ENCODE measurements around the gene DBF4B. TPM values are rescaled to one million over a fixed set of nuclear protein-coding genes. Genes with fewer than 3 reads are reported as not detected.
A peak's percentile ranks its signal among the peaks of the same experiment; 100 is the strongest.

DBF4B gene
- total and polyA plus RNA-seq, 2 donors (not counting 1 experiment from before 2014, with no cell fraction given) = 2.2 to 3.3 TPM

DNA sequence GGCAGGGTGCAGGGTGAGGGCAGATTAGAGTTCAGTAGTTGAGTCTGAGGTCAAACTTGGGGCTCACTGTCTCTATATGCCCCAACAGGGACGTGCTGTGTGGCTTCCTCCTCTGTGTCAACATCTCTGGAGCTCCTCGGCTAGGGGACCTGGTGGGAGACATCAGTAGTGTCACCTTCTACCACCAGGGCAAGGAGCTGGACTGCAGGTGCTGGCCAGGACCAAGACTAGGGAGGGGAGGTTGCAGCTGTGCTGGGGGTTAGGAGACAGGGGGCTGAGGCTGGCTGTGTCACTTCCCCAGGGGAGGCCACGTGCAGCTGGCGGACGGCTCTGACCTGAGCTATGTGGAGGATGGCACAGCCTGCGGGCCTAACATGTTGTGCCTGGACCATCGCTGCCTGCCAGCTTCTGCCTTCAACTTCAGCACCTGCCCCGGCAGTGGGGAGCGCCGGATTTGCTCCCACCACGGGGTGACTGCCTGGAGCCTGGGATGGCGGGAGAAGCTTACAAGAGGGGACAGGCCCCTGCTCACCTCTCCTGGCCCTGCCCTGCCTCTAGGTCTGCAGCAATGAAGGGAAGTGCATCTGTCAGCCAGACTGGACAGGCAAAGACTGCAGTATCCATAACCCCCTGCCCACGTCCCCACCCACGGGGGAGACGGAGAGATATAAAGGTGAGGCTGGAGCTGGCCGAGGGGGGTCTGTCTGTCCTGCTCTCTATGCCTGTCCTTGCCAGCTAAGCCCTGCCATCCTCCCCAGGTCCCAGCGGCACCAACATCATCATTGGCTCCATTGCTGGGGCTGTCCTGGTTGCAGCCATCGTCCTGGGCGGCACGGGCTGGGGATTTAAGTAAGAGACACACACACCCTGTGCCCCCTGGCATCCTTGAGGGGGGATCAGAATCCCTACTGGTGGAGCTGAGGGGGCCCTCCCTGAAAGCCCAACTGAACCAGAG is 69.2 kb downstream of the DBF4B start:
- no peak overlapping the region for H3K4me2 ChIP-seq (ENCODE audit: extremely low read depth, insufficient read depth, low read length)
- peaks cover 7% of the 10 kb centered on the region for H3K4me1 ChIP-seq (ENCODE audit: control insufficient read depth, extremely low read depth, insufficient read depth, low read length)
- no peak overlapping the region for H3K27ac ChIP-seq (ENCODE audit: insufficient read depth, low read length)
- TF ChIP-seq, protein P1, sequence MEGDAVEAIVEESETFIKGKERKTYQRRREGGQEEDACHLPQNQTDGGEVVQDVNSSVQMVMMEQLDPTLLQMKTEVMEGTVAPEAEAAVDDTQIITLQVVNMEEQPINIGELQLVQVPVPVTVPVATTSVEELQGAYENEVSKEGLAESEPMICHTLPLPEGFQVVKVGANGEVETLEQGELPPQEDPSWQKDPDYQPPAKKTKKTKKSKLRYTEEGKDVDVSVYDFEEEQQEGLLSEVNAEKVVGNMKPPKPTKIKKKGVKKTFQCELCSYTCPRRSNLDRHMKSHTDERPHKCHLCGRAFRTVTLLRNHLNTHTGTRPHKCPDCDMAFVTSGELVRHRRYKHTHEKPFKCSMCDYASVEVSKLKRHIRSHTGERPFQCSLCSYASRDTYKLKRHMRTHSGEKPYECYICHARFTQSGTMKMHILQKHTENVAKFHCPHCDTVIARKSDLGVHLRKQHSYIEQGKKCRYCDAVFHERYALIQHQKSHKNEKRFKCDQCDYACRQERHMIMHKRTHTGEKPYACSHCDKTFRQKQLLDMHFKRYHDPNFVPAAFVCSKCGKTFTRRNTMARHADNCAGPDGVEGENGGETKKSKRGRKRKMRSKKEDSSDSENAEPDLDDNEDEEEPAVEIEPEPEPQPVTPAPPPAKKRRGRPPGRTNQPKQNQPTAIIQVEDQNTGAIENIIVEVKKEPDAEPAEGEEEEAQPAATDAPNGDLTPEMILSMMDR (conservative IDR thresholded peaks at IDR 0.05 in 1 of 2, IDR thresholded peaks at IDR 0.05 in 1 of 2; ENCODE audit: low read depth in 1 of 2, low read length in 2 of 2) = no peak
- TF ChIP-seq EZH2 (IDR thresholded peaks at IDR 0.05; ENCODE audit: low read length, missing control alignments) = no peak
- no peaks in the 10 kb centered on the region for H4K20me1 ChIP-seq (ENCODE audit: control insufficient read depth, extremely low read depth, insufficient read depth, low read length)
- H3K9ac ChIP-seq (ENCODE audit: insufficient read depth, low read length) = no peak overlapping the region
- H2AFZ ChIP-seq (ENCODE audit: low read length) = no peak overlapping the region
- H3K4me3 ChIP-seq (replicated peaks in 1 of 4; ENCODE audit: control extremely low read depth in 1 of 4, insufficient read depth in 1 of 4, low read depth in 3 of 4, low read length in 4 of 4) = no peak overlapping the region
- H3K36me3 ChIP-seq (ENCODE audit: control insufficient read depth, insufficient read depth, low read length) = no peaks in the 10 kb centered on the region
- H3K79me2 ChIP-seq (ENCODE audit: control insufficient read depth, insufficient read depth, low read length) = no peaks in the 10 kb centered on the region
- no peaks in the 10 kb centered on the region for H3K9me3 ChIP-seq (ENCODE audit: control insufficient read depth, insufficient read depth, low read depth, low read length)
- DNase-seq (ENCODE audit: low read depth in 2 of 2) = no peak
- H3K27me3 ChIP-seq (ENCODE audit: control insufficient read depth, insufficient read depth, low read length) = no peaks in the 10 kb centered on the region

DNA sequence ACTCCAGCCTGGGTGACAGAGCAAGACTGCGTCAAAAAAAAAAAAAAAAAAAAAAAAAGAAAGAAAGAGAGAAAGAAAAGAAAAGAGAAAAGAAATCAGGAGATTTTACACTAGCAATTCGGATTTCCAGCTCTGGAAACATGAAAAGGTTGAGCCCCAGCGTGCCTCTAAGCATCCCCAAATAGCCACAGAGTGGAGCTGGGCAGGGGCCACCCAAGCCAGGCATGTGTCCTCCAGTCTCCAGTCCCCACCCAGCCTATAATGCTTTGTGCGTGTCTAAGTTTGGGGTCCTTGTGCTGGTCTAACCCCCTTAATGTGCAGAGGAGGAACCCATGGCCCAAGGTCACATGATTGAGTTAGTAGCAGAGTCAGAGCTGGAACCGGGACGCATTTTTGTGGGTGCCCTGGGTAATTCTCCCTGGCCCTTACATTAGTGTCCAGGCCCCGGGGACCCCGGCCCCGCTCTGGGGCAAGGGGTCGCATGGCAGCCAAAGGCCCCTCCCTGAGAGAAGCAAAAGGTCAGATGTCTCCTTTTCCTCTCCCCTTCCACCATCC is 70.3 kb downstream of the DBF4B start:
- Histone ChIP-seq H2AFZ (ENCODE audit: low read length) (no peak overlapping the region), H3K27me3 (ENCODE audit: control insufficient read depth, insufficient read depth, low read length) (no peaks in the 10 kb centered on the region), H3K27ac (ENCODE audit: insufficient read depth, low read length) (no peak overlapping the region), H4K20me1 (ENCODE audit: control insufficient read depth, extremely low read depth, insufficient read depth, low read length) (no peaks in the 10 kb centered on the region), H3K4me1 (ENCODE audit: control insufficient read depth, extremely low read depth, insufficient read depth, low read length) (peaks cover 7% of the 10 kb centered on the region), H3K9me3 (ENCODE audit: control insufficient read depth, insufficient read depth, low read depth, low read length) (no peaks in the 10 kb centered on the region), H3K36me3 (ENCODE audit: control insufficient read depth, insufficient read depth, low read length) (no peaks in the 10 kb centered on the region), H3K9ac (ENCODE audit: insufficient read depth, low read length) (no peak overlapping the region), H3K4me2 (ENCODE audit: extremely low read depth, insufficient read depth, low read length) (no peak overlapping the region), H3K79me2 (ENCODE audit: control insufficient read depth, insufficient read depth, low read length) (no peaks in the 10 kb centered on the region), H3K4me3 (replicated peaks in 1 of 4; ENCODE audit: control extremely low read depth in 1 of 4, insufficient read depth in 1 of 4, low read depth in 3 of 4, low read length in 4 of 4) (peak overlapping the region in 2 of 4 experiments; percentile 38 to 57)
- TF ChIP-seq EZH2 (IDR thresholded peaks at IDR 0.05; ENCODE audit: low read length, missing control alignments) = no peak
- TF ChIP-seq, protein P1 (conservative IDR thresholded peaks at IDR 0.05 in 1 of 2, IDR thresholded peaks at IDR 0.05 in 1 of 2; ENCODE audit: low read depth in 1 of 2, low read length in 2 of 2) = no peak
- no peak for DNase-seq (ENCODE audit: low read depth in 2 of 2)

DNA sequence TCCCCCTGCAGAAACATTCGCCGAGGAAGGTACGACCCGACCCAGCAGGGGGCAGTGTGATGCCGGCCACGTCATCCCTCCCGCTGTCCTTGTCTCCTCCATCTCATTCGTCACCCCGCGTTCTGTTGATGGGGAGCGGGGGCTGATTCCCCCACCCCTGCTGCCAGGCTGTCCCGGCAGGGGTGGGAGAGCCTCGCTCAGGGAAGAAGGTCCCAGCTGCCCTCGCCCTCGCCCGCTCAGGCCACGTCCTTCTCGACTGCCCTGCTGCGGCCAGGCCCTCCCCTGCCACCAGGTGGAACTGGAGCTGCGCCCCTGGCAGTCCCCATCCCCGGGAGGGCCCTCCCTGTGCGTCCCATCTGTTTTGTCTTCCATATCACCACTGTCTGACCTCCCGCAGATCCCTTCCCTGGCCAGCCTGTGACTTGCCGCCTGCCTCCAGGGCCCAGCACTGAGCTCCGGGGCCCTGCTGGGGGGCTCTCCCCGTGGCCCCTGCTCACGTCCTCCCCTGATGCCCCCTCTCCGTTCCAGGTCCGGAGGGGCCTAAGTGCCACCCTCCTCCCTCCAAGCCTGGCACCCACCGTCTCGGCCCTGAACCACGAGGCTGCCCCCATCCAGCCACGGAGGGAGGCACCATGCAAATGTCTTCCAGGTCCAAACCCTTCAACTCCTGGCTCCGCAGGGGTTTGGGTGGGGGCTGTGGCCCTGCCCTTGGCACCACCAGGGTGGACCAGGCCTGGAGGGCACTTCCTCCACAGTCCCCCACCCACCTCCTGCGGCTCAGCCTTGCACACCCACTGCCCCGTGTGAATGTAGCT is 71.0 kb downstream of the DBF4B start:
- TF ChIP-seq, protein P1 (conservative IDR thresholded peaks at IDR 0.05 in 1 of 2, IDR thresholded peaks at IDR 0.05 in 1 of 2; ENCODE audit: low read depth in 1 of 2, low read length in 2 of 2) = peak; percentile 84 to 89
- no peak for TF ChIP-seq EZH2 (IDR thresholded peaks at IDR 0.05; ENCODE audit: low read length, missing control alignments)
- Histone ChIP-seq H4K20me1 (ENCODE audit: control insufficient read depth, extremely low read depth, insufficient read depth, low read length) (no peaks in the 10 kb centered on the region), H2AFZ (ENCODE audit: low read length) (peak overlapping the region; percentile 15), H3K9ac (ENCODE audit: insufficient read depth, low read length) (peak overlapping the region; percentile 24), H3K27ac (ENCODE audit: insufficient read depth, low read length) (peak overlapping the region; percentile 18), H3K4me1 (ENCODE audit: control insufficient read depth, extremely low read depth, insufficient read depth, low read length) (peaks cover 7% of the 10 kb centered on the region), H3K4me2 (ENCODE audit: extremely low read depth, insufficient read depth, low read length) (peak overlapping the region; percentile 82), H3K9me3 (ENCODE audit: control insufficient read depth, insufficient read depth, low read depth, low read length) (no peaks in the 10 kb centered on the region), H3K36me3 (ENCODE audit: control insufficient read depth, insufficient read depth, low read length) (no peaks in the 10 kb centered on the region), H3K79me2 (ENCODE audit: control insufficient read depth, insufficient read depth, low read length) (no peaks in the 10 kb centered on the region), H3K27me3 (ENCODE audit: control insufficient read depth, insufficient read depth, low read length) (no peaks in the 10 kb centered on the region), H3K4me3 (replicated peaks in 1 of 4; ENCODE audit: control extremely low read depth in 1 of 4, insufficient read depth in 1 of 4, low read depth in 3 of 4, low read length in 4 of 4) (peak overlapping the region in 3 of 4 experiments; percentile 33 to 57 (median 38))
- peak; percentile 69 to 71 for DNase-seq (ENCODE audit: low read depth in 2 of 2)

All from fibroblast of lung (primary cell).